Body of pancreas (tissue), 4 donors: ENCODE measurements around the gene TEX26.

Source experiments
- POLR2A ChIP-seq, 3 donors: fragments of 450-650 bp; IDR thresholded peaks; one replicate each; pipeline ENCODE4 v1.6.1; 2016; ENCODE audit warnings: antibody characterized with exemption in 3 of 3, mild to moderate bottlenecking in 2 of 3
- TF ChIP-seq, protein P1 (sequence below), 7 experiments: fragments of 450-650 bp in 4 of 7; fragments of 200-600 bp in 3 of 7; sonication (generic) in 3 of 7; IDR thresholded peaks; one replicate each; pipeline ENCODE4 v1.5.1; 2016 to 2019; ENCODE audit warnings: antibody characterized with exemption in 7 of 7

- TF ChIP-seq POLR2A (IDR thresholded peaks at IDR 0.05) = no peak
- TF ChIP-seq, protein P1, sequence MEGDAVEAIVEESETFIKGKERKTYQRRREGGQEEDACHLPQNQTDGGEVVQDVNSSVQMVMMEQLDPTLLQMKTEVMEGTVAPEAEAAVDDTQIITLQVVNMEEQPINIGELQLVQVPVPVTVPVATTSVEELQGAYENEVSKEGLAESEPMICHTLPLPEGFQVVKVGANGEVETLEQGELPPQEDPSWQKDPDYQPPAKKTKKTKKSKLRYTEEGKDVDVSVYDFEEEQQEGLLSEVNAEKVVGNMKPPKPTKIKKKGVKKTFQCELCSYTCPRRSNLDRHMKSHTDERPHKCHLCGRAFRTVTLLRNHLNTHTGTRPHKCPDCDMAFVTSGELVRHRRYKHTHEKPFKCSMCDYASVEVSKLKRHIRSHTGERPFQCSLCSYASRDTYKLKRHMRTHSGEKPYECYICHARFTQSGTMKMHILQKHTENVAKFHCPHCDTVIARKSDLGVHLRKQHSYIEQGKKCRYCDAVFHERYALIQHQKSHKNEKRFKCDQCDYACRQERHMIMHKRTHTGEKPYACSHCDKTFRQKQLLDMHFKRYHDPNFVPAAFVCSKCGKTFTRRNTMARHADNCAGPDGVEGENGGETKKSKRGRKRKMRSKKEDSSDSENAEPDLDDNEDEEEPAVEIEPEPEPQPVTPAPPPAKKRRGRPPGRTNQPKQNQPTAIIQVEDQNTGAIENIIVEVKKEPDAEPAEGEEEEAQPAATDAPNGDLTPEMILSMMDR (IDR thresholded peaks at IDR 0.05) = no peak
Observed at GRCh38 chr13:30928978-30929377, 3.5 kb upstream of the TEX26 start.
